GM19035 (cell line): ENCODE data around the gene AGPS.
A peak's percentile ranks its signal among the peaks of the same experiment; 100 is the strongest.
"Not testable (repeated sequence)": the region's sequence is repeated elsewhere in the genome, so short reads cannot be mapped to it uniquely, and the experiment has no call there.

ENCODE experiments used
- ATAC-seq: cut with Tn5 transposase; IDR thresholded peaks from one replicate; pipeline ENCODE4 v1.9.1; 2021; ENCODE audit not compliant: unreplicated experiment

The AGPS gene

DNA sequence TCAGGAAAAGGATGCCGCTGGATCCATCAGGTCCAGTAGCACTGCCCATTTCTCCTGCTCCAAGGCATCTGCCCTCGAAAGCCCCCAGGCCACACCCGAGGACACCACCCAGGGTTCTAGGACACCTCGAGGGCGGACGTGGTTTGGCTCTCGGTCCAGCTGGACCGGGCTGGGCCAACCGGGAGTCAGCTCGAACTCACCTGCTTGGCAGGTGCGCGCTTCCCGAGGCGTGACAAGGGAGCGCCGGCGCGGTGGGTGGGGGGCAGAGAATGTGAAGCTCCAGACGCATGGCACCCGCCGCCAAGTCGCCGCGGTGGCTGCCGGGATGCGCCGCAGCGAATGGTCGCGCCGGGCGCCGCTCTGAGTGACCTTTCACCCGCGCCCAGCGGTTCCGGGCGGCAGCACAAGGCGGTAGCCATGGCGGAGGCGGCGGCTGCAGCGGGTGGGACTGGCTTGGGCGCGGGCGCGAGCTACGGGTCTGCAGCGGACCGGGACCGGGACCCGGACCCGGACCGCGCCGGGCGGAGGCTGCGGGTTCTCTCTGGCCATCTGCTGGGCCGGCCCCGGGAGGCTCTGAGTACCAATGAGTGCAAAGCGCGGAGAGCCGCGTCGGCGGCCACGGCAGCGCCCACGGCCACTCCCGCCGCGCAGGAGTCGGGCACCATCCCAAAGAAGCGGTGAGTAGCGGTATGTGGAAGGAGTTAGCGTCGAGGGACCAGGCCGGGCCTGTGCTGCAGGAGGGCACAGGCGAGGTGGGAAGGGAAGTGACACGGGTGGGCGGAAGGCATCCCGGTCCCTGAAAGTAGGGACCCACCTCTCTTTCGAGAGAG, at the start of gene AGPS:
AGPS (plus strand) TSS at position 401 of the 830 bp plus-strand sequence; CDS start at position 418, 17 bp downstream.
- ATAC-seq, result peak; percentile 94

GRCh38 chr2:177343773-177344172, 48.8 kb upstream of the AGPS start:
- ATAC-seq, result no peak

GRCh38 chr2:177344316-177344715, 48.3 kb upstream of the AGPS start:
- ATAC-seq, result no peak

DNA sequence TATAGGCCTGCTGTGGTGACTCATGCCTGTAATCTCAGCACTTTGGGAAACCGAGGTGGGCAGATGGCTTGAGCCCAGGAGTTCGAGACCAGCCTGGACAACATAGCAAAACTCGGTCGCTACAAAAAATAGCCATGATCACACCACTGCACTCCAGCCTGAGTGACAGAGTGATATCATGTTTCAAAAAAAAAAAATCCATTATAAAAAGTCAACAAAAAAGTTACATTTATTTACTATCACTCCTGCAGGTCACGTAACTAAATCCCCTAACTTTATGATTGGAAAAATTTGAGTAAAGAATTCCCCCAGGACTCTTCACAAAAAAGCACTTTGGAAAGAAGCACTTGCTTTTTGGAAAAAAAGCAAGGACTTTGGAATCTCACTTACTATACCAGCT, 46.4 kb upstream of the AGPS start:
- ATAC-seq, result no peak

DNA sequence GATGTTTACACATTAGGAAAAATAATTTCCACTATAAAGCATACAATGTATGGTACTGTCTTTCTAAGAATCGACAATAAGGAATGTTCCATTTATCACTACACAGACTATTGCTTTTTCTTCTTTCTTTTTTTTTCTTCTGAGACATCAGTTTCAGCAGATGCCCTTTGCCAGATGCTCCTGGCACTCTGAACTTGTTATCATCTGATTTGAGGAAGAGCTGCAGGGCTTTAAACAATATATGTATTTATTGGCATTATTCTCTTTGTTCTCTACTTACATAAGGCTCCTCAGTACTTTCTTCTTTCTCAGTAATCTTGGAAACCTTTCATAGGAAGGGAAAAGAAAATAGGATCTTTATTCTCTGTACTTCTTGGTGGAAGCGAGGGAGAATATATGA, 45.0 kb upstream of the AGPS start:
- no peak for ATAC-seq

- no peak for ATAC-seq
Observed at GRCh38 chr2:177348118-177348654, 44.4 kb upstream of the AGPS start.

DNA sequence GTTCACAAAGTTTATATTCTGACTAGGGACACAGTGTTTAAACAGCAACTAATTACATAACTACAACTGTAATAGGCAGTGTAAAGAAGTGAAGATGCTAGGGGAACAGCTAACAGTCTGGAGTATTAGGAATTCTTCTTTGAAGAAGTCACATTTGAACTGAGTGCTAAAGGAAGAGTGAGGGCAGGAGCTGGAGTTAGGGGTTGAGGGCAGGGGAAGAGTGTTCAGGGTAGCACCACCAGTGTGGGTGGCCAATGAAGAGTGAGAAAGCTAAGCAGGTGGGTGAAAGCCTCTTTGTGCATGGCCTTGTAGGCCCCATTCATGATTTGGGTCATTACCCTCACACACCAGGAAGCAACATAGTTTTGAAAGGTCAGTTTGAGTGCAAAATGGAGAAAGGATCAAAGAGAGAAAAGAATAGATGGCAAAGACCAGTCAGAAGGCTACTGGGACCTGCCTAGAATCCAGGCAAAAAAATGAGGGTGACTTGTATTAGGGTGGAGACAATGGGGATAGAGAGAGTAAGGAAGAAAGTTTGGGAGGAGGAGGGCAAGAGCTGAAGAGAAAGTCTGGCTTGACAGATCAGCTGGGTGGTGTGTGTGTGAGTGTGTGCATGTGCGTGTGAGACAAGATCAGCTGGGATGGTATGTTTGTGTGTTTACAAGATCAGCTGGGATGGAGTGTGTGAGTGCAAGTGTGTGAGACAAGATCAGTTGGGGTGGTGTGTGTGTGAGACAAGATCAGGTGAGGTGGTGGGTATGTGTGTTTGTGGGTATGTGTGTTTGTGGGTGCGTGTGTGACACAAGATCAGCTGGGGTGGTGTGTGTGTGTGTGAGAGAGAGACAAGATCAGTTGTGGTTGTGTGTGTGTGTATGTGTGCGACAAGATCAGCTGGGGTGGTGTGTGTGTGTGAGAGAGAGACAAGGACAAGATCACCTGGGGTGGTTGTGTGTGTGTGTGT, 43.6 kb upstream of the AGPS start:
- no peak for ATAC-seq

DNA sequence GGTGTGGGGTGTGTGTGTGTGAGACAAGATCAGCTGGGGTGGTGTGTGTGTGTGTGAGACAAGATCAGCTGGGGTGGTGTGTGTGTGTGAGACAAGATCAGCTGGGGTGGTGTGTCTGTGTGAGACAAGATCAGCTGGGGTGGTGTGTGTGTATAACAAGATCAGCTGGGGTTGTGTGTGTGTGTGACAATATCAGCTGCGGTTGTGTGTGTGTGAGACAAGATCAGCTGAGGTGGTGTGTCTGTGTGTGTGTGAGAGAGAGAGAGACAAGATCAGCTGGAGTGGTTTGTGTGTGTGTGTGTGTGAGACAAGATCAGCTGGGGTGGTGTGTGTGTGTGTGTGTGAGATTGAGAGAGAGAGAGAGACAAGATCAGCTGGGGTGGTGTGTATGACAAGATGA, 41.9 kb upstream of the AGPS start:
- ATAC-seq, result not testable (repeated sequence)

- not testable (repeated sequence) for ATAC-seq
Observed at GRCh38 chr2:177351121-177351520, 41.5 kb upstream of the AGPS start.

GRCh38 chr2:177352441-177353186, 40.0 kb upstream of the AGPS start:
- ATAC-seq, result no peak

DNA sequence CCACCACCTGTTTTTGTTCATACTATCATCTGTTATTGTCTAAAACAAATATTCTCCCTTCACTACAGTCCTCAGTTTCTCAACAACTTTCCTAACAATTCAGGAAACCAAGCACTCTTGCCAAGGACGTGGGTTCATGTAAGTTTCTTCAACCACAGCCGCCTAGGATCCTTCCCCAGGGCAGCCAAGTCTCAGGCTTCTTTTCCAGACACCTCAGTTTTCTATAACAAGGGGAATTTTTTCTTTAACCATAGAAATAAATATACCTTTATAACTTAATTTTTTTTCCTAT, 39.4 kb upstream of the AGPS start:
- no peak for ATAC-seq

DNA sequence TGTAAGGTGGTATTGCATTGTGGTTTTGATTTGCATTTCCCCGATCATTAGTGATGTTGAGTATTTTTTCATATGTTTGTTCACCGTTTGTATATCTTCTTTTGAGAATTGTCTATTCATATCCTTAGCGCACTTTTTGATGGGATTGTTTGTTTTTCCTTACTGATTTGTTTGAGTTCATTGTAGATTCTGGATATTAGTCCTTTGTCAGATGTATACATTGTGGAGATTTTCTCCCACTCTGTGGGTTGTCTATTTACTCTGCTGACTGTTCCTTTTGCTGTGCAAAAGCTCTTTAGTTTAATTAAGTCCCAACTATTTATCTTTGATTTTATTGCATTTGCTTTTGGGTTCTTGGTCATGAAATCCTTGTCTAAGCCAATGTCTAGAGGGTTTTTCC, 38.0 kb upstream of the AGPS start:
- ATAC-seq, result not testable (repeated sequence)

DNA sequence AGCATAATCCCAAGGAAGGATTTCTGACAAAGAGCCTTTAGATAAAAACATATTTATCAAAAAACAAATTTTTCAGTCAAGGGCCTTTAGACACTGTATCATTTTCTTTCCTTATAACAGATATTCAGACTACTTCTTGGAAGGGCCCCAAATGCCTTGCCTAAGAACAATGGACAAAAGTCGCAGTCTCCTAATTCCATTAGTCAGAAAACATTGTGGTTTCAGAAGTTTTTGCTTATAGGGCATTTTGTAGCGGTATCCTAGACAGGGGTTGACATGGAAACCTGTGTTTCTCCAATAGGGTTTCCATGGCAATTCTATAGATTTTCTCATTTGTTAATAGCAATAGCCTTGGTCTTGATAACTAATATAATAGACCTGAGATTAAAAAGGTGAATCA, 36.7 kb upstream of the AGPS start:
- no peak for ATAC-seq

DNA sequence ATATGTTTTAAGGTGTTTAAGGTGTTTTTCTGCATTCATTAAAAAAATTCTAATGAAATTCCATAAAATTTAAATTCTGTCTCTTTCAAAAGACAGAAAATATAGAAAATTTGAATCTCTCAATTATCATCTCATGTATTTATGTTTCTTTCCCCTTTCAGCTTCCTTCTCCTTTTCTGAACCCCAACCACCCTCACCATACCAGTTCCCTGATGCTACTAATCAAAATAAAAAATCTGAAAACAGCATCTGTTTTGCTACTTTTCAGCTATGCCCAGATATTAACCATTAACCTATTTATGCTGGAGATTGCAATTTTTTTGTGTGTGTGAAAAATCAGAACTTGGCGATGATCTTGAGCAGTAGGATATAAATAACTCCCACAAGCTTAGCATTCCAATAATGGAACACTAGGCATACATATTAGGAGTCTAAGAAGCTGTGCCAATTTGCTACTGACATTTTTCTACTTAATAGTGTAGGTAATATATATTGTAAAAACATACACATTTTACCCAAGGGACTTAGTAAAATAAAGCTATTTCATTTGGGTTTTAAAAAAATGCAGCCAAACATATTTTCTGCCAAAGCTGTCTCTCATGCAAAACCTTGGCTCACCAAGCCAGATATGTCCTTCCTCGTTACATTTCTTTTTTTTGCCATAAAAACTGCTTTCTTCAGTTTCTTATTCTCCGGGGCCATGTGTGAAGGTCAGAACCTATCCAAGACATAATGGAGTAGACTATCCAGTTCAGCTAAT, 32.6 kb upstream of the AGPS start:
- ATAC-seq, result no peak

DNA sequence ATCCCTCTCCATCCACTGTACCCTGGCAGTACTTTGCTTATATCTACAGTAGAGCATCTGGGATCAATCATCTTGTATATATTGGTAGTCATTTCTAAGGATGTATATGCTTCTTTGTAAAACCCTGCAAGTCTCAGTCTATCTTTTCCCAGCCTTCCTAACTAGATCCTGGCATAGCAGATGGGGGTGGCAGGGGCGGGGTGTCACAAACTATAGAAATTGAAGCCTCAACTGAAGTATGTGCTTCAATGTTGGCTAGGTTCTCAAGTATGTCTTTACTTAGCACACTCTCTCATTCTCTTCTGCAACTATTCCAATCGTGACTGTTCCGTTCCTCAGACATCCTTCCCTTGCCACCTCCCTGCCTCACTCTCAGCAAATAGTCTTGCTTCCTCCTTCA, 30.1 kb upstream of the AGPS start:
- no peak for ATAC-seq

DNA sequence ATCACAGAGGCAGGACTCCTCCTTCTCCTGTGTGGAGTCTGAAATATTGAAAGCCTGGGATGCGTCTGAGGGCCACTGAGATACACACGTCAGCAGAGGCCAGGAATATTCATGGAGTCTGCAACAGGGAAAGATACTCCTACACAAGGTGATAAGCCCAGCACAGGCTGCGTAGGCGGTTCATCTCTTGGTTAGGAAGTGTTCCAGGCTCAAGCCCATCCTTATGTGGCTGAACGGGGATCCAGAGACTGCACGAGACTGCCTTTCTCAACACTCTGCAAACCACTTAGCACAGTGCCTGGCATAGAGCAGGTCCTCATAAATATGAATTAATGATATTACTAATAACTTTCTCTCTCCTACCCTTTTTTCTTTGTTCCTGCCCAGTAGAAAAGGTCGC, 29.2 kb upstream of the AGPS start:
- no peak for ATAC-seq

GRCh38 chr2:177365764-177366163, 26.8 kb upstream of the AGPS start:
- not testable (repeated sequence) for ATAC-seq

DNA sequence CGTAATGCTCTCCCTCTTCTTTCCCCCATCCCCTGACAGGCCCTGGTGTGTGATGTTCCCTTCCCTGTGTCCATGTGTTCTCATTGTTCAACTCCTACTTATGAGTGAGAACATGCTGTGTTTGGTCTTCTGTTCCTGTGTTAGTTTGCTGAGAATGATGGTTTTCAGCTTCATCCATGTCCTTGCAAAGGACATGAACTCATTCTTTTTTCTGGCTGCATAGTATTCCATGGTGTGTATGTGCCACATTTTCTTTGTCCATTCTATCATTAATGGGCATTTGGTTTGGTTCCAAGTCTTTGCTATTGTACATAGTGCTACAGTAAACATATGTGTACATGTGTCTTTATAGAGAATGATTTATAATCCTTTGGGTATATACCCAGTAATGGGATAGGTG, 24.6 kb upstream of the AGPS start:
- ATAC-seq, result not testable (repeated sequence)

DNA sequence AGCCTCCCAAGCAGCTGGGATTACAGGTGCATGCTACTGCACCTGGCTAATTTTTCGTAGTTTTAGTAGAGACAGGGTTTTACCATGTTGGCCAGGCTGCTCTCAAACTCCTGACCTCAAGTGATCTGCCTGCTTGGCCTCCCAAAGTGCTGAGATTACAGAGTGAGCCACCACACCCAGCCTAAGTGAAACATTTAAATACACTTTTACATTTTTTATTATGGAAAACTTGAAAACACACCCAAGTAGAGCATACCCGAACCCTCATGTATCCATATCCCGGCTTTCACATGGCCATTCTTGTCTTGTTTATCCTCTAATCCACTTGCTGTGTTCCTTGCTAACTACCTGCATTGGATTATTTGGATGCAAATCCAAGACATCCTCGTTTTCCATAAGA, 13.2 kb upstream of the AGPS start:
- ATAC-seq, result no peak

- ATAC-seq, result no peak
Observed at GRCh38 chr2:177380181-177380580, 12.4 kb upstream of the AGPS start.
